IPS DF 19.7 (cell line): Measurements from ENCODE around the gene NOS1AP.
"Not testable (repeated sequence)": the region's sequence is repeated elsewhere in the genome, so short reads cannot be mapped to it uniquely, and the experiment has no call there.

Source experiments
- DNase-seq: peaks from one replicate; pipeline ENCODE4 v3.0.0-alpha.2; 2013; ENCODE audit warnings: low read depth, low spot score

NOS1AP gene

GRCh38 chr1:162404550-162405160, 335.2 kb downstream of the NOS1AP start:
- DNase-seq, result no peak

- DNase-seq, result no peak
Measured at GRCh38 chr1:162405800-162406199, 336.3 kb downstream of the NOS1AP start.

GRCh38 chr1:162406811-162407210, 337.3 kb downstream of the NOS1AP start:
- DNase-seq, result no peak

GRCh38 chr1:162407539-162407938, 338.0 kb downstream of the NOS1AP start:
- no peak for DNase-seq

- DNase-seq, result no peak
Measured at GRCh38 chr1:162412002-162412401, 342.5 kb downstream of the NOS1AP start, which contains the start of gene SH2D1B. Gene SH2D1B (minus strand): TSS chr1:162412136. CDS start chr1:162412016, 120 bp downstream.

- no peak for DNase-seq
Measured at GRCh38 chr1:162416215-162416614, 346.7 kb downstream of the NOS1AP start.

- DNase-seq, result no peak
Measured at GRCh38 chr1:162416909-162417308, 347.4 kb downstream of the NOS1AP start.

GRCh38 chr1:162417650-162418049, 348.2 kb downstream of the NOS1AP start:
- DNase-seq, result no peak

- DNase-seq, result not testable (repeated sequence)
Measured at GRCh38 chr1:162418584-162418983, 349.1 kb downstream of the NOS1AP start.

GRCh38 chr1:162419450-162419931, 350.0 kb downstream of the NOS1AP start:
- not testable (repeated sequence) for DNase-seq
